CD4-positive, alpha-beta T cell treated with Interleukin-17A for 4 hours (primary cell): ENCODE measurements around the gene SCFD1.
A peak's percentile ranks its signal among the peaks of the same experiment; 100 is the strongest.
"Not testable (repeated sequence)": the region's sequence is repeated elsewhere in the genome, so short reads cannot be mapped to it uniquely, and the experiment has no call there.

Source experiments
- DNase-seq: peaks from one replicate; pipeline ENCODE4 v3.0.0-alpha.2; 2020; ENCODE audit warnings: mixed read lengths

SCFD1 gene

DNA sequence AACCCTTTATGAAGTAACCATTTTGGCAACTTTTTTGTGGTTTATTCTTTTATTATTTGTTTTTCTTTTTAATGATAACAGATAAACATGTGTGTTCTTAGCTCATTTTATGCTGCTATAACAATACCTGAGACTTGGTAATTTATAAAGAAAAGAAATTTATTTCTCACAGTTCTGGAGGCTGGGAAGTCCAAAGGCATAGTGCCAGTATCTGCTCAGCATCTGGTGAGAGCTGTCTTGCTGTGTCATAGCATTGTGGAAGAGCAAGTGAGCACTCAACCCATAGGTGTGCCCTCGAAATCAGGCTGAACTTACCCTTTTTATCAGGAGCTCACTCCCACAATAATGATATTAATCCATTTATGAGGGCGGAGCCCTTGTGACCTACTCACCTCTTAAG, 8.0 kb upstream of the SCFD1 start:
- no peak for DNase-seq

DNA sequence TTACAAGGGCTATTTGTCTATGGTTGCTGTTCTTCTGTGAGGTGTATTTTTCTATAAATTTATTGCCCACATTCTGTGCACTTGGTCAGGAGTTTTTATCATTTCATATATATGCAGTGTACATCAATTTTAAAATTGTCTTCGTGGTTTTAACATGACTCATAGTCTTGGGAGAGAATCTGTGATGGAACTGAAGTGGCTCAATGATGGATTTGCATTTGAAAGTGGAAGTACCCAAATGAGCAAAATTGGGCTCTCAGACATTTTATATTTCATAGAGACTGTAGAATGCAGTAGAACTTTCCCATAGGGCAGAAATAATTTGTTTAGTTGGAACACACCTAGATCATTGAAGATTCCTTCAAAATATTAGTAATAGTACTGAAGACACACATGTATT, 1.9 kb upstream of the SCFD1 start:
- no peak for DNase-seq

DNA sequence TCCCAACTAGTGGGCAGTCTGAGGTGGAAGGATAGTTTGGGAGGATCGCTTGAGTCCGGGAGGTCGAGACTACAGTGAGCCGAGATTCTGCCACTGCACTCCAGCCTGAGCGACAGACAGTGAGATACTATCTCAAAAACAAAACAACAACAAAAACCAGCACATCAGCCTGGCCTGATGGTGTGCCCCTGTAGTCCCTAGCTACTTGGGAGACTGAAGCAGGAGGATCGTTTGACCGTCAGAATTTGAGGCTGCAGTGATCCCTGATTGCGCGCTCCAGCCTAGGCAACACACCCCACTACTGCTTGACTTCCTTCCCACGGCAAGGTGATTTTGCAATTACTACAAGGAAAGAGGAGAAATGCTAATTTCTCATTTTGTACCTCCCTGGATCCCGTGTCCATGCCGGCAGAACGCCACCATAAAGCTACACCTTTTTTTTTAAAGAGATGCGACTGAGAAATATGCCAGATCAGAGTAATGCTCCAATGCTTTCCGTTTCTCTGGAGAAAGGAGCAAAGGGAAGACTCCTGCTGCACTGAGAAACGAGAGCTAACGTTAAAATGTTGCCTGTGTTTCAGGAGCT, 672 bp upstream of the SCFD1 start:
- peak; percentile 29 for DNase-seq

DNA sequence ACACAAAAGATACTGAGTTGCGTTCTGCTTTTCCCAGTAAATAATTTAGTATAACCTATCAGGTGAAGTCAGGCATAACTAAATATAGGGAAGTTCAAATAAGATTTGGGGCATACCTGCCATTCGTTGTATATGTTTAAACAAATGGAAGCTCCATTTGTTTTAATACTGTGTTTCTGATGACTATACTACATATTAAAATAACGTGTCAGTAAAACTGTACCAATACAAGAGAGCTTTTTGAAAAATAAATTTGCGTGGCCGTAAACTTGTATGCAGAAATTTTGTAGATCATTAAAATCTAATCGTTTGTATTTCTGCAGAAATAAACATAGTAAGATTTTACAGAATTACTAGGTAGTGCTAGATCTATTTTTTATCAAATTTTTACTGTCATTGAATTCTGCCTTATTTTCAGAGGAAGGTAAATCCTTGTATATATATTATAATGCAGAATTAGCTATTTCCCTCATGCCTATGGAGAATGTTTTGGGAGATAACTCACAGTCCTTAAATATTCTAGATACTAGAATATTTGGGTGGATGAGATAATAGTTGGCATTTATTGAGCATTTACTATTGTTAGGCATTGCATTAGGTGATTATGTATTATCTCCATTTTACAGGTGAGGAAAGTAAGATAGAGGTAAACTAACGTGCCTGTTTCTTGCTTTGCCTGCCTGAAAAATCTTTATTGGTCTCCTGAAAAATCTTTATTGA, 1.5 kb downstream of the SCFD1 start:
- DNase-seq, result no peak

GRCh38 chr14:30624132-30624423, 2.0 kb downstream of the SCFD1 start:
- no peak for DNase-seq

DNA sequence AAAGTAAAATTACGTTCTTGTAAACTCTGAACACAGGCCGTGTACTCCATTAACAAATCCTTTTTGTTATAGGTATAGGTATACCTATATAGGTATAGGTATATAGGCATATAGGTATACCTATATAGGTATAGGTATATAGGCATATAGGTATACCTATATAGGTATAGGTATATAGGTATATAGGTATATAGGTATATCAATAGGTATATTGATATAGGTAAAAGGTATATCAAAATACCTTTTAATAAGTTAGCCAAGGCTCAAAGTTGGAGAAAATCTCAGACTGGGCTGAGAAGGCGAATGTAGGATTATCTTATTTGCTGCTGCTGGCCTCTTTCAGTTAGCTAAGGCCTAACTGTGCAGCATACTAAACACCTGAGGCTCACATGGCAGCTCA, 3.4 kb downstream of the SCFD1 start:
- DNase-seq, result no peak

DNA sequence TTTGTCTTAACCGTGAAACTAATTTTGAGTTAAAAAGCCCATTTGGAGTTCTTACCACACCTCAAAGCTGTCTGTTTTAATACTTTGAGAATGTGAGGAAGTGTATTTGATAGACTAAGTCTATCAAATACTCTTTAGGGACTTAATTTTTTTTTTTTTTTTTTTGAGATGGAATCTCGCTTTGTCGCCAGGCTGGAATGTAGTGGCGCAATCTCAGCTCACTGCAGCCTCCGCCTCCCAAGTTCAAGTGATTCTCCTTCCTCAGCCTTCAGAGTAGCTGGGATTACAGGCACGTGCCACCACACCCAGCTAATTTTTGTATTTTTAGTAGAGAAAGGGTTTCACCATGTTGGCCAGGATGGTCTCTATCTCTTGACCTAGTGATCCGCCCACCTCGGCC, 7.3 kb downstream of the SCFD1 start:
- not testable (repeated sequence) for DNase-seq

DNA sequence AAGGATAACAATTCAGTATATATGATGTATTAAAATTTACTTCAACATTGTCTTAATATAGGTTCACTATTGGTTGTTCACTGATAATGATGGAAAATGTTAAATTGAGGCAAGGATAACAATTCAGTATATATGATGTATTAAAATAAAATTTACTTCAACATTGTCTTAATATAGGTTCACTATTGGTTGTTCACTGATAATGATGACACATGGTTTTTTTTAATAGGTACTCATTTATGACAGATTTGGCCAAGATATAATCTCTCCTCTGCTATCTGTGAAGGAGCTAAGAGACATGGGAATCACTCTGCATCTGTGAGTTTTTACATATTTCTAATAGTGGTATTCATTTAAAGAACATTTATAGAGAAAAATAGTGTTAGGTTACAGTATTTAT, 8.1 kb downstream of the SCFD1 start:
- no peak for DNase-seq

DNA sequence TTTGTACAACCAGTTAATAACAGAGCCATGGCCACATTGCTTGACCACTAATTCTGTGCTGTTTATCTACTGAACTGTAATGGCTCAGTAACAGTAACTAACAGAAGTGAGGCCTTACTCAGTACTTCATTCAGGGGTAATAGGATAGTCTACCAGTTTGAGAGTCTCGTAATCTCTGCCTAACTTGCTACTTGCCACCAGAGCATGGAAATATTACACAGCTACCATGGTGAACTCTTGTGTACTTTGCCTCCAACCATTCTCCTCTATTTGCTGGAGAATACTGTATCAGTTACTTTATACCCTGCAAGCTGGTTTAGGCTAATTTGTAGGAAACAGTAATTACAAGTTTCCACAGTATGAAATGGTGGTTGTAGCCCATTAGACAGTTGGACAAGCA, 10.6 kb downstream of the SCFD1 start:
- DNase-seq, result no peak

- DNase-seq, result no peak
These were observed 16.8 kb downstream of the SCFD1 start for GRCh38 chr14:30638926-30639325.

- DNase-seq, result no peak
These were observed 19.1 kb downstream of the SCFD1 start for GRCh38 chr14:30641207-30641606.

GRCh38 chr14:30644462-30644861, 22.3 kb downstream of the SCFD1 start:
- not testable (repeated sequence) for DNase-seq

- DNase-seq, result no peak
These were observed 23.5 kb downstream of the SCFD1 start for GRCh38 chr14:30645600-30645999.

GRCh38 chr14:30648471-30648870, 26.4 kb downstream of the SCFD1 start:
- no peak for DNase-seq

- DNase-seq, result no peak
These were observed 29.8 kb downstream of the SCFD1 start for GRCh38 chr14:30651937-30652336.

DNA sequence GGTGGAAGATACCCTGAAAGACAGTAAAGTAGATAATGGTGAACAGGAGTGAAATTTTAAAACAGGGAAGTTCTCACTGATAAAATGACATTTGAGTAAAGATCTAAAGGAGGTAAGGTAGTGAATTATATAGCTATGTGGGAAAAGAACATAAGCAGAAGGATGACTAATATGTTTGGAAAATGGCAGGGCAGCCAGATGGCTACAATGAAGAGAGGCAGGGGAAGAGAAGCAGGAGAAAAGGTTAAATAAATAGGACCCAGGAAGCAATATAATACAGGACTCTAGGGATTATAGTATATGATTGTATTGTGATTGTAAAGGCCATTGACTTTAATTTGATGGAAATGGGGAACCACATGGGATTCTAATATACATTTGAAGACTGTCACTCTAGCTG, 33.0 kb downstream of the SCFD1 start:
- no peak for DNase-seq

- DNase-seq, result no peak
These were observed 33.5 kb downstream of the SCFD1 start for GRCh38 chr14:30655658-30656057.

DNA sequence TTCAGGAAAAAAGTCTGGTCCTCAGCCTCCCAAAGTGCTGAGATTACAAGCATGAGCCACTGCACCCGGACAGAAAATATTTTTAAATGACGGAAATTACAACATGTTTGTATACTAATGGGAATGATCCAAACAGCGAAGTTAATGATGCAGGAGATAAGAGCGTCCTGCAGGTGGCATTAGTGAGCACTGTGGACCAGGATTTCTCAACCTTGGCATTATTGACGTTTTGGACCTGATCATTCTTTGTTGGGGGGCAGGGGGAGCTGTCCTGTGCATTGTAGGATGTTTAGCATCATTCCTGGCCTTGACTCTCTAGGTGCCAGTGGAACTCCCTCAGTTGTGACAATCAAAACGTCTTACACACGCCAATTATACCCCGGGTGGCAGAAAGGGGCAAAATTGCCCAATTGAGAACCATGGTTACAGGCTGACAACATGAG, 34.1 kb downstream of the SCFD1 start:
- DNase-seq, result peak; percentile 48

DNA sequence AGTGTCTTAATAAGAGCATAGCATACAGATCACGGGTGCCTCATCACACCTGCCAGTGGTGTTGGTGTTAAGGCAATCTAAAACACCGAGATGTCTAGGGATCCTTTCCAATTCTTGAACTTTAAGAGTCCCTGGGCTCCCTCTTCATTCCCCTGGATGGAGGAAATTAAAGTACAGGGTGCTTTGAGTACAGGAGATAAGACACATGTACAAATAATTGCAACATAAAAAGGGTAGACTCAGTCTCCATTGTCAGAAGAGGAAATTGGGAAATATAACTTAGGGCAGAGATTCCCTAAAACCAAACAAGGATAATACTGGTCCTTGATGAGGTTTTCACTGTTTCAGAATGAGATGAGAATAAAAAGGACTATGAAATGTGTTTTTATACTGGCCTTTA, 34.9 kb downstream of the SCFD1 start:
- DNase-seq, result no peak

- DNase-seq, result no peak
These were observed 35.6 kb downstream of the SCFD1 start for GRCh38 chr14:30657606-30658163.

- DNase-seq, result no peak
These were observed 36.5 kb downstream of the SCFD1 start for GRCh38 chr14:30658645-30659044.

DNA sequence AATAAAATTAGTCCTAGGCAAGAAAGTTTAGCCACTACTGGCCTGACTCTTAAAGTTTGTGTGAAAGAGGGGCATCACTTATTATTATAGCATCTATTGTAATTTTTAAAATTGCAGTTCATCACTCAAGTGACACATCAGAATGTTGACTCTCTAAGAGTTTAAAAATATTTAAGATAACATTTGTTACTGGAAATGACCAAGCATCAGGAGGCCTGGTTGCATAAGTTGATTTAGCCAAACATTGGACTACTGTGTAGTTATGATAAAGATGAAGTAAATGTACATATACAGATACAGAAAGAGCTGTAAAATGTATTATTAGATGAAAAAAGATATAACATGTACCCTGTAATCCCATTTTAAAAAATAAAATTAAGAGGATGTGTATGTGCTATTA, 47.5 kb downstream of the SCFD1 start:
- no peak for DNase-seq

DNA sequence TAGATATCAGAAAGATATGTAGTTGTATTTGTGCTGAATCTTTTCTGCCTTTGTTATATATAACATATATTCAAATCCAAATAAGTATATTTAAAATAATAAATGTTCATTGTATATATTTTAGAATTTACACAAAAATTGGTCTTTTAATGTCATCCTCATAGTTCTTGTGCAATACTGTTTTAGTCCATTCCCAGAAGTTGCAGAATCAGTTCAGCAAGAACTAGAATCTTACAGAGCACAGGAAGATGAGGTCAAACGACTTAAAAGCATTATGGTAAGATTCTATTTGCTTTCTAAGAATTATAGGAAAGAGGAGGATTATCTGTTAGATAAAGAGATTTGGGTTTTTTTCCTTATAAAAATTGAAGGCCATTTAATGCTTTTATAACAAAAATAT, 51.0 kb downstream of the SCFD1 start:
- DNase-seq, result no peak

- no peak for DNase-seq
These were observed 56.9 kb downstream of the SCFD1 start for GRCh38 chr14:30678926-30679431.

DNA sequence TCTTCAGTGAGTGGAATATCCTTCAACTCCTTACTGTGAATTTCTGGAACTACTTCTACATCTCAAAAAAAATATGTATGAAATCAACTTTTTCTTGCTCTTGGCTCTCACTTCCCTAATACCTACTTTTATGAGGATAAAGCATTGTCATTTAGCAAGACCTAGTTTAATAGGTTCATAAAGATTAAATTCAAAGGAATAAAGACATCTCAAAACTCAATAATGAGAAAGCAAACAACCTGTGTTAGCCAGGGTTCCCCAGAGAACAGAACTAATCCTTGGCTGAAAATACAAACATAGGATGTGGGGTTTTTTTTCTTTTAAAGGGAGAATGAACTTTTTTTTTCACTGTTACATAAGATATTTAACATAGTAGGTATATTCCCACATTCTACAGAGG, 57.9 kb downstream of the SCFD1 start:
- no peak for DNase-seq
